GDM1 (cell line): ENCODE data around the gene TSPAN15.

ENCODE experiments used
- DNase-seq: peaks from one replicate; lab custom pipeline; 2025; lab: John Stamatoyannopoulos, UW

TSPAN15 gene

GRCh38 chr10:69553328-69553727, 102.1 kb downstream of the TSPAN15 start:
- DNase-seq, result no peak

GRCh38 chr10:69554611-69555010, 103.3 kb downstream of the TSPAN15 start:
- DNase-seq, result no peak
